Esophagus squamous epithelium (tissue), 5 donors: ENCODE results near the gene GRIP1. TPM values are rescaled to one million over a fixed set of nuclear protein-coding genes. Genes with fewer than 3 reads are reported as not detected.
"Not testable (repeated sequence)": the region's sequence is repeated elsewhere in the genome, so short reads cannot be mapped to it uniquely, and the experiment has no call there.

Experiments
- DNase-seq: peaks from one replicate; lab custom pipeline; 2025; lab: John Stamatoyannopoulos, UW
- H3K27ac ChIP-seq, 4 donors: fragments of 200-600 bp; sonication (generic); one replicate each; pipeline ENCODE4 v1.5.1; 2016 to 2019; ENCODE audit warnings: mild to moderate bottlenecking in 1 of 4
- H3K27me3 ChIP-seq, 4 donors: fragments of 200-600 bp; sonication (generic); 1 replicate in 3 of 4; 2 replicates in 1 of 4; pipeline versions ENCODE4 v1.5.1 to v1.6.0; 2017 to 2021; ENCODE audit warnings: antibody characterized with exemption in 1 of 4
- H3K36me3 ChIP-seq, 3 donors: fragments of 200-600 bp; sonication (generic); one replicate each; pipeline ENCODE4 v1.5.1; 2016 to 2019
- H3K4me1 ChIP-seq, 3 donors: fragments of 200-600 bp; sonication (generic); one replicate each; pipeline ENCODE4 v1.5.1; 2017 to 2019
- H3K4me3 ChIP-seq, 4 donors: fragments of 200-600 bp; sonication (generic); 1 replicate in 3 of 4; 2 replicates in 1 of 4; pipeline ENCODE4 v1.5.1; 2016 to 2019; ENCODE audit warnings: mild to moderate bottlenecking in 2 of 4, moderate library complexity in 1 of 4
- H3K9me3 ChIP-seq, 3 donors: fragments of 200-600 bp; sonication (generic); one replicate each; pipeline ENCODE4 v1.5.1; 2016 to 2019
- CTCF ChIP-seq, 6 experiments: fragments of 450-650 bp in 4 of 6; fragments of 200-600 bp in 2 of 6; sonication (generic) in 2 of 6; IDR thresholded peaks; one replicate each; pipeline ENCODE4 v1.5.1; 2016 to 2019; ENCODE audit warnings: antibody characterized with exemption in 6 of 6, mild to moderate bottlenecking in 4 of 6, moderate library complexity in 4 of 6
- POLR2A ChIP-seq, 4 donors: fragments of 450-650 bp; IDR thresholded peaks; one replicate each; pipeline ENCODE4 v1.6.1; 2017; ENCODE audit warnings: antibody characterized with exemption in 4 of 4, mild to moderate bottlenecking in 4 of 4, moderate library complexity in 3 of 4
- WGBS, 2 donors: methylation state at CpG; one replicate each; pipeline ENCODE4 v1.1.5; 2018; 5-methylcytosine and 5-hydroxymethylcytosine counted together
- intact Hi-C: fragments of 100-400 bp; cut with DNase I; formaldehyde crosslinking; loops from one replicate; pipeline ENCODE4 v1.15.0; 2022
- total RNA-seq, 4 donors: library from RNA; depleted of rRNA; stranded (reverse); fragments of >200 nt; gene quantifications; one replicate each; pipeline ENCODE4 v1.1.0, GENCODE V29; 2016
- donor health status: DM: yes; HTN: yes; CAD: no.

Gene GRIP1
- total RNA-seq, 4 donors from 2014 or later, result 4.9 to 15.9 (median 11.0) TPM

- no peaks in the 10 kb centered on the region for H3K4me1 ChIP-seq
- no peak for DNase-seq
Observed at GRCh38 chr12:66499000-66499399, 179.9 kb downstream of the GRIP1 start.

GRCh38 chr12:66498059-66498458 lies 180.8 kb downstream of the GRIP1 start:
- H3K4me3 ChIP-seq, H3K27ac ChIP-seq, H3K9me3 ChIP-seq, DNase-seq, H3K36me3 ChIP-seq, H3K27me3 ChIP-seq, intact Hi-C loops, H3K4me1 ChIP-seq: not testable (repeated sequence)
- WGBS, 2 donors, result 82 to 83% methylated on average over 4 to 6 of the region's 6 CpGs

More at GRCh38 chr12:66499000-66499399, 179.9 kb downstream of the GRIP1 start:
- Histone ChIP-seq H3K36me3 (no peaks in the 10 kb centered on the region), H3K9me3 (no peaks in the 10 kb centered on the region), H3K27ac (no peak overlapping the region), H3K27me3 (no peaks in the 10 kb centered on the region), H3K4me3 (no peak overlapping the region)
- intact Hi-C loops, result no loop called here
- no peak for TF ChIP-seq POLR2A (IDR thresholded peaks at IDR 0.05)

- no peak for TF ChIP-seq POLR2A (IDR thresholded peaks at IDR 0.05)
- TF ChIP-seq CTCF (IDR thresholded peaks at IDR 0.05), result no peak
- DNase-seq, result no peak
- intact Hi-C loops, result no loop called here
- H3K27me3 ChIP-seq, result no peaks in the 10 kb centered on the region
- H3K4me1 ChIP-seq, result no peaks in the 10 kb centered on the region
- no peaks in the 10 kb centered on the region for H3K36me3 ChIP-seq
- H3K9me3 ChIP-seq, result no peaks in the 10 kb centered on the region
- H3K27ac ChIP-seq, result no peak overlapping the region
- H3K4me3 ChIP-seq, result no peak overlapping the region
- 76 to 88% methylated on average over 8 of the region's 8 CpGs for WGBS, 2 donors
Observed at GRCh38 chr12:66497008-66497897, 181.6 kb downstream of the GRIP1 start.

GRCh38 chr12:66496595-66496994 lies 182.3 kb downstream of the GRIP1 start:
- H3K27me3 ChIP-seq, result no peaks in the 10 kb centered on the region
- TF ChIP-seq CTCF (IDR thresholded peaks at IDR 0.05) (no peak), POLR2A (IDR thresholded peaks at IDR 0.05) (no peak)
- DNase-seq, result no peak
- intact Hi-C loops, result no loop called here
- H3K4me1 ChIP-seq, result no peaks in the 10 kb centered on the region
- no peaks in the 10 kb centered on the region for H3K9me3 ChIP-seq
- no peak overlapping the region for H3K27ac ChIP-seq
- WGBS, 2 donors, result 12 to 37% methylated on average over 1 of the region's 1 CpG
- H3K36me3 ChIP-seq, result no peaks in the 10 kb centered on the region
- no peak overlapping the region for H3K4me3 ChIP-seq

- Histone ChIP-seq H3K27ac (no peak overlapping the region), H3K4me3 (no peak overlapping the region), H3K36me3 (no peaks in the 10 kb centered on the region), H3K9me3 (no peaks in the 10 kb centered on the region), H3K4me1 (no peaks in the 10 kb centered on the region), H3K27me3 (no peaks in the 10 kb centered on the region)
- intact Hi-C loops, result no loop called here
- no peak for TF ChIP-seq POLR2A (IDR thresholded peaks at IDR 0.05)
- TF ChIP-seq CTCF (IDR thresholded peaks at IDR 0.05), result no peak
- WGBS, 2 donors, result 89 to 92% methylated on average over 14 of the region's 14 CpGs
- no peak for DNase-seq
Observed at GRCh38 chr12:66495709-66496108, 183.2 kb downstream of the GRIP1 start.

- Histone ChIP-seq H3K9me3 (no peaks in the 10 kb centered on the region), H3K4me1 (no peaks in the 10 kb centered on the region), H3K27me3 (no peaks in the 10 kb centered on the region), H3K27ac (no peak overlapping the region), H3K36me3 (no peaks in the 10 kb centered on the region), H3K4me3 (no peak overlapping the region)
- DNase-seq, result no peak
- intact Hi-C loops, result no loop called here
- TF ChIP-seq CTCF (IDR thresholded peaks at IDR 0.05) (no peak), POLR2A (IDR thresholded peaks at IDR 0.05) (no peak)
Observed at GRCh38 chr12:66493819-66494218, 185.1 kb downstream of the GRIP1 start.
